Spleen (tissue), 11 donors: ENCODE data around the gene POLR2H. TPM values are rescaled to one million over a fixed set of nuclear protein-coding genes. Genes with fewer than 3 reads are reported as not detected.
A peak's percentile ranks its signal among the peaks of the same experiment; 100 is the strongest.

Experiments used
- DNase-seq: peaks from one replicate; pipeline ENCODE4 v3.0.0-alpha.2; 2020
- H3K27ac ChIP-seq, 8 donors: fragments of 200-600 bp; sonication (generic) in 7 of 8; 1 replicate in 4 of 8; 2 replicates in 4 of 8; pipeline versions ENCODE4 v1.5.0 to v1.8.0; 2016 to 2021; ENCODE audit warnings: inconsistent platforms in 4 of 8, mild to moderate bottlenecking in 4 of 8, moderate library complexity in 1 of 8
- H3K27me3 ChIP-seq, 7 donors: fragments of 200-600 bp; sonication (generic) in 6 of 7; replicated peaks in 1 of 7; 1 replicate in 4 of 7; 2 replicates in 3 of 7; pipeline versions ENCODE4 v1.5.0 to v1.8.0; 2016 to 2021; ENCODE audit warnings: inconsistent platforms in 3 of 7, mild to moderate bottlenecking in 1 of 7
- H3K36me3 ChIP-seq, 6 donors: fragments of 200-600 bp; sonication (generic) in 5 of 6; 1 replicate in 4 of 6; 2 replicates in 2 of 6; pipeline versions ENCODE4 v1.5.0 to v1.8.0; 2016 to 2021; ENCODE audit warnings: inconsistent platforms in 2 of 6
- H3K4me1 ChIP-seq, 6 donors: fragments of 200-600 bp; sonication (generic) in 5 of 6; 1 replicate in 3 of 6; 2 replicates in 3 of 6; pipeline versions ENCODE4 v1.5.0 to v1.8.0; 2016 to 2021; ENCODE audit warnings: inconsistent platforms in 3 of 6
- H3K4me3 ChIP-seq, 8 donors: fragments of 200-600 bp; sonication (generic) in 7 of 8; 1 replicate in 4 of 8; 2 replicates in 4 of 8; pipeline versions ENCODE4 v1.5.0 to v1.8.0; 2016 to 2021; ENCODE audit warnings: inconsistent platforms in 4 of 8, mild to moderate bottlenecking in 4 of 8, moderate library complexity in 2 of 8
- H3K9me3 ChIP-seq, 8 donors: fragments of 200-600 bp; sonication (generic) in 7 of 8; 1 replicate in 4 of 8; 2 replicates in 4 of 8; pipeline versions ENCODE4 v1.5.0 to v1.8.0; 2016 to 2021; ENCODE audit warnings: inconsistent platforms in 4 of 8
- POLR2A ChIP-seq, 3 donors: fragments of 450-650 bp; IDR thresholded peaks; one replicate each; pipeline ENCODE4 v1.5.1; 2017; ENCODE audit warnings: antibody characterized with exemption in 3 of 3, mild to moderate bottlenecking in 1 of 3
- POLR2AphosphoS5 ChIP-seq, 3 donors: sonication (generic); formaldehyde crosslinking; IDR thresholded peaks; one replicate each; pipeline ENCODE4 v1.5.1; 2017; ENCODE audit warnings: antibody characterized with exemption in 3 of 3
- WGBS, 5 donors: extraction: QIAGEN DNeasy Blood & Tissue Kit in 3 of 5; methylation state at CpG; one replicate each; pipeline versions ENCODE4 v1.1.5 to v1.1.7; 2013 to 2018; 5-methylcytosine and 5-hydroxymethylcytosine counted together
- intact Hi-C: fragments of 100-400 bp; cut with DNase I; formaldehyde crosslinking; loops from one replicate; pipeline ENCODE4 v1.15.0; 2023; ENCODE audit warnings: low total_unique reads
- polyA plus RNA-seq, 3 donors: library from polyadenylated mRNA; stranded (reverse); fragments of 200-250 nt; gene quantifications; one replicate each; pipeline ENCODE4 v1.2.1, GENCODE V29; 2013
- total RNA-seq, 7 donors: library from RNA; depleted of rRNA in 3 of 7; stranded (reverse); fragments of >200 nt in 3 of 7; fragmentation: NEBNext Ultra II Directional in 4 of 7; extraction: Animal tissue kit (Norgen Biotek cat#: 25700) in 4 of 7; gene quantifications; one replicate each; pipeline versions ENCODE4 v1.1.0 to v1.2.1, GENCODE V29; 2016 to 2021
- TF ChIP-seq, protein P1 (sequence below), 11 experiments: fragments of 200-600 bp in 7 of 11; fragments of 450-650 bp in 4 of 11; sonication (generic) in 4 of 11; IDR thresholded peaks in 8 of 11; conservative IDR thresholded peaks in 3 of 11; 1 replicate in 7 of 11; 2 replicates in 4 of 11; pipeline versions ENCODE4 v1.4.0 to v1.8.0; 2016 to 2021; ENCODE audit warnings: antibody characterized with exemption in 11 of 11, inconsistent platforms in 4 of 11, mild to moderate bottlenecking in 1 of 11
- donor health status: healthy with polysubstance abuse.
- donor health status: DM: no; HTN: no; CAD: no; lungs with moderate emphysema.
- donor health status: DM: no; HTN: no; CAD: no.
- donor health status: Bipolar disorder and iron deficiency.
- donor health status: healthy.
- donor health status: DM: no; HTN: no; CAD: no.
- donor health status: DM: yes; HTN: yes; CAD: no.

The POLR2H gene
- total and polyA plus RNA-seq, 10 donors, result 42.5 to 139 (median 86.6) TPM

GRCh38 chr3:184372296-184372821 is 10.8 kb downstream of the POLR2H start:
- H3K27ac ChIP-seq, result peak overlapping the region in 2 of 8 donors; percentile 6 to 29
- intact Hi-C loops, result loop anchor here (5.0 kb wide), 1 partner anchor 170 kb away; no protein-coding TSS in a partner anchor
- no peak for TF ChIP-seq POLR2AphosphoS5 (IDR thresholded peaks at IDR 0.05)
- peaks cover 3 to 35% (median 16%) of the 10 kb centered on the region in 6 donors for H3K36me3 ChIP-seq
- 63 to 80% (median 70%) methylated on average over 8 of the region's 8 CpGs for WGBS, 5 donors
- peaks cover 6 to 44% (median 16%) of the 10 kb centered on the region in 6 donors for H3K4me1 ChIP-seq
- H3K9me3 ChIP-seq, result no peaks in the 10 kb centered on the region
- DNase-seq, result no peak
- no peak overlapping the region for H3K4me3 ChIP-seq
- H3K27me3 ChIP-seq, result peaks cover 0 to 14% (median 0%) of the 10 kb centered on the region in 7 donors

DNA sequence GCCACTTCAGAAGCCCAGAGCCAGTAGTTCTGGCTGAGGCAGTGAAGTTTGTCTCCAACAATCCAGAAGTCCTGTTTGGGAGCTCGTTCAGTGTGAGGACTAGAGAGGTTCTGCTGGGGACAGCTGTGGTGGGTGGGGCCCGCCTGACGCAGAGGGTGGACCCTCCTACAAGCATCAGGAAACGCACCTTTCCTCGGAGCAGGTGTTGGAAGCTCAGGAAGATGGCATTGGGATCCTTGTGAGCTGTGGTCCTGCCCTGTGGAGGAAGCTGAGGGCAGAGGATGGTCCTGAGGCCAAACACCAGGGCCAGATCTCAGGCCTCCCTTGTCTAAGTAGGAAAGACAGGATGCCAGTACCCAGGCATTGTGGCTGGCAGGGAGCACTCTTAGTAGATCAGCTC is 11.4 kb downstream of the POLR2H start:
- H3K9me3 ChIP-seq, result no peaks in the 10 kb centered on the region
- peaks cover 6 to 49% (median 17%) of the 10 kb centered on the region in 6 donors for H3K4me1 ChIP-seq
- no peak for DNase-seq
- H3K4me3 ChIP-seq, result no peak overlapping the region
- TF ChIP-seq POLR2A (IDR thresholded peaks at IDR 0.05) (no peak), POLR2AphosphoS5 (IDR thresholded peaks at IDR 0.05) (no peak)
- TF ChIP-seq, protein P1, sequence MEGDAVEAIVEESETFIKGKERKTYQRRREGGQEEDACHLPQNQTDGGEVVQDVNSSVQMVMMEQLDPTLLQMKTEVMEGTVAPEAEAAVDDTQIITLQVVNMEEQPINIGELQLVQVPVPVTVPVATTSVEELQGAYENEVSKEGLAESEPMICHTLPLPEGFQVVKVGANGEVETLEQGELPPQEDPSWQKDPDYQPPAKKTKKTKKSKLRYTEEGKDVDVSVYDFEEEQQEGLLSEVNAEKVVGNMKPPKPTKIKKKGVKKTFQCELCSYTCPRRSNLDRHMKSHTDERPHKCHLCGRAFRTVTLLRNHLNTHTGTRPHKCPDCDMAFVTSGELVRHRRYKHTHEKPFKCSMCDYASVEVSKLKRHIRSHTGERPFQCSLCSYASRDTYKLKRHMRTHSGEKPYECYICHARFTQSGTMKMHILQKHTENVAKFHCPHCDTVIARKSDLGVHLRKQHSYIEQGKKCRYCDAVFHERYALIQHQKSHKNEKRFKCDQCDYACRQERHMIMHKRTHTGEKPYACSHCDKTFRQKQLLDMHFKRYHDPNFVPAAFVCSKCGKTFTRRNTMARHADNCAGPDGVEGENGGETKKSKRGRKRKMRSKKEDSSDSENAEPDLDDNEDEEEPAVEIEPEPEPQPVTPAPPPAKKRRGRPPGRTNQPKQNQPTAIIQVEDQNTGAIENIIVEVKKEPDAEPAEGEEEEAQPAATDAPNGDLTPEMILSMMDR (IDR thresholded peaks at IDR 0.05 in 8 of 11, conservative IDR thresholded peaks at IDR 0.05 in 3 of 11), result no peak
- intact Hi-C loops, result loop anchor here (5.0 kb wide), 1 partner anchor 169 kb away; no protein-coding TSS in a partner anchor
- H3K36me3 ChIP-seq, result peaks cover 3 to 29% (median 12%) of the 10 kb centered on the region in 6 donors
- WGBS, 5 donors, result 34 to 91% (median 81%) methylated on average over 4 to 5 of the region's 5 CpGs
- peaks cover 0 to 19% (median 0%) of the 10 kb centered on the region in 7 donors for H3K27me3 ChIP-seq
- no peak overlapping the region for H3K27ac ChIP-seq

DNA sequence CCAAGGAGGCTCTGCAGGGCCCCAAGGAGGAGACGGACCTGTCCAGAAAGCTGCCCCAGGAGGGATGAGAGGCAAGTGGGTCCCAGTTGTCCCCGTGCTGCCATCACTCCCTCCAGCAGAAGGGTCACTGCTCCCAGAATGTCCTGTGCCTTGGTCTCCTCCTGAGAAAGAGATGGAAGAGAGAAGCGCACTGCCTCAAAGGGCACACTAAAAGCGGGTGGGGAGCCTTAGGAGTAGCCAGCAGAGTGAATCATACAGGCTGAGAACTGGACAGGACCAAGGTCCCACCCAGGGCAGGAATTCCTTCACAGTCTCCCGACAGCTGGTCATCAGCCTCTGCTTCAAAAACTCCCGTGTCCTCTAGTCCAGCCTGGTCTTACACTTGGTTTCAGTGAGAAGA is 11.9 kb downstream of the POLR2H start:
- Histone ChIP-seq H3K36me3 (peaks cover 0 to 24% (median 7%) of the 10 kb centered on the region in 6 donors), H3K4me3 (no peak overlapping the region), H3K9me3 (no peaks in the 10 kb centered on the region), H3K27me3 (peaks cover 0 to 24% (median 3%) of the 10 kb centered on the region in 7 donors), H3K27ac (no peak overlapping the region), H3K4me1 (peaks cover 6 to 49% (median 18%) of the 10 kb centered on the region in 6 donors)
- intact Hi-C loops, result loop anchor here (5.0 kb wide), 1 partner anchor 169 kb away; no protein-coding TSS in a partner anchor
- no peak for DNase-seq
- WGBS, 5 donors, result 76 to 96% (median 86%) methylated on average over 5 to 6 of the region's 6 CpGs
- no peak for TF ChIP-seq POLR2A (IDR thresholded peaks at IDR 0.05)
- TF ChIP-seq, protein P1 (IDR thresholded peaks at IDR 0.05 in 8 of 11, conservative IDR thresholded peaks at IDR 0.05 in 3 of 11), result no peak
- TF ChIP-seq POLR2AphosphoS5 (IDR thresholded peaks at IDR 0.05), result no peak

DNA sequence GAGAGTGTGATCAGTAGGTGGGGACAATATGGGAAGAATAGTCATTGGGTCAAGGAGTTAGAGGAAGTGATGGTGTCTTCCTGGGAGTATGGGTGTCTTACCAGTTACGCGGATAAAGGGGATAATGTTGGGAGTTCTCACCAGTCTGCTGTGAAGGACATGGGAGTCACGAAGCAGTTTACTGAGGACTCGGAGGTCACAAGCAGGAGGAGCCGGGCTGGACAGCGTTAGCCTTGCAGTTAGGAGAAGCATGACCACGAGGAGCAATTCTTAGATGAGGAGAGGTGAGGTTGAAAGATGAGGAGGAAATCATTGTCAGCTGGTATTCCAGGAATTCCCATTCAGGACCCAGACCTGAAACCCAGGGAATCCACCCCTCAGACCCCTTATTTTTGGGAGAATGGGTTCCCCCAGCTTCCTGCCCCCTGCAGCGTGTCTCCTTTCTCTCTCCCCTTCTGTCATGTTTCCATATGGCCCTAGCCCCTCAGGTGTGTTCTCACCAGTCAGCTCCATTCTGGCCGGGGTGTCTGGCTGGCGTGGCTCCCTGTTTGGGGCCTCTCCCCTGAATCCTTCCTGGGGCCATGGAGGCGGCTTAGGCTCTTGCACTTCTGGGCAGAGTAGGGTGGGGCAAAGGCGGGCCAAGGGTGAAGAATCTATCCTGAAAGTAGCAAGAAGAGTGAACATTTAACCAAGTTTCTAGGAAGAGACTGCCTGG is 14.4 kb downstream of the POLR2H start:
- Histone ChIP-seq H3K27me3 (peaks cover 0 to 49% (median 22%) of the 10 kb centered on the region in 7 donors), H3K9me3 (no peaks in the 10 kb centered on the region), H3K4me1 (peaks cover 6 to 54% (median 21%) of the 10 kb centered on the region in 6 donors), H3K36me3 (no peaks in the 10 kb centered on the region), H3K4me3 (no peak overlapping the region), H3K27ac (no peak overlapping the region)
- 88 to 93% (median 89%) methylated on average over 12 of the region's 12 CpGs for WGBS, 5 donors
- intact Hi-C loops, result no loop called here
- TF ChIP-seq POLR2AphosphoS5 (IDR thresholded peaks at IDR 0.05), result no peak
- TF ChIP-seq, protein P1 (IDR thresholded peaks at IDR 0.05 in 8 of 11, conservative IDR thresholded peaks at IDR 0.05 in 3 of 11), result no peak
- no peak for TF ChIP-seq POLR2A (IDR thresholded peaks at IDR 0.05)
- peak; percentile 53 for DNase-seq
